SKM-1 treated with dmso at 0.1 percent for 144 hours (cell line): ENCODE results near the gene DDX11.
"Not testable (repeated sequence)": the region's sequence is repeated elsewhere in the genome, so short reads cannot be mapped to it uniquely, and the experiment has no call there.

ENCODE experiments used
- DNase-seq: peaks from one replicate; lab custom pipeline; 2025; ENCODE audit not compliant: unreplicated experiment; lab: John Stamatoyannopoulos, UW

Gene DDX11

DNA sequence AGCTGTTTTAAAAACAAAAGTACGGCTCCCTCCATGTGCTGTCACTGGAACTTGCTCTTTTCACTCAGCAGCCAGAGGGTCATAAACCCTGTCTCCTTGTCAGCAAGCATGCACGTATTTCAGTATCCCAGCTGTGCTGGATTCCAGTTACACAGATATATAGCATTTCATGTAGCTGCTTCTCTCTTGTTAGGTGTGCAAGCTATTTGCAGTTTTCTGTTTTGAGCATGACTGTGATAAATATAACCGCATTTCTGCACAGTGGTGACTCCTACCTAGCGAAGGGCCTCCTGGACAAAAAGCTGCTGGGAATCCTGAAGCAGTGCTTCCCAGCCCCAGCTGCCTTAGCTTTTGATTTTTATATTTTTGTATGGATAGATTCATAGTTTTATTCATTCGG is 24.7 kb downstream of the DDX11 start:
- not testable (repeated sequence) for DNase-seq

DNA sequence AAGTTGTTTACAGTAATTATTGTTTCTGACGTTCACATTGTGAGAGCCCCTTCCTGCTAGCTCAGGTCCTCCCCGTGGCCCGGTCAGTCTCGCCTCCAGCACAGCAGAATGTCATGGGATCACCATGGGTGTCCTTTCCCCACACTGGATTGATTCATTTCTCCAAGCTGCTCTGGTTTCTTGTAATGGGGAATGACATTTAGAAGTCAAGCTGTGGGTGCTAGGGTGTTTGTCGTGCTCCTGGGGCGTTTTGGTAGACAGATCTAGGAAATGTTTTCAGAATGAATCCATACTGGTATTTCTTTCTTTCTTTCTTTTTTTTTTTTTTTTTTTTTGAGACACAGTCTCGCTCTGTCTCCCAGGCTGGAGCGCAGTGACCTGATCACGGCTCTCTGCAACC is 25.1 kb downstream of the DDX11 start:
- DNase-seq, result not testable (repeated sequence)

GRCh38 chr12:31099434-31099833 is 25.8 kb downstream of the DDX11 start:
- not testable (repeated sequence) for DNase-seq

DNA sequence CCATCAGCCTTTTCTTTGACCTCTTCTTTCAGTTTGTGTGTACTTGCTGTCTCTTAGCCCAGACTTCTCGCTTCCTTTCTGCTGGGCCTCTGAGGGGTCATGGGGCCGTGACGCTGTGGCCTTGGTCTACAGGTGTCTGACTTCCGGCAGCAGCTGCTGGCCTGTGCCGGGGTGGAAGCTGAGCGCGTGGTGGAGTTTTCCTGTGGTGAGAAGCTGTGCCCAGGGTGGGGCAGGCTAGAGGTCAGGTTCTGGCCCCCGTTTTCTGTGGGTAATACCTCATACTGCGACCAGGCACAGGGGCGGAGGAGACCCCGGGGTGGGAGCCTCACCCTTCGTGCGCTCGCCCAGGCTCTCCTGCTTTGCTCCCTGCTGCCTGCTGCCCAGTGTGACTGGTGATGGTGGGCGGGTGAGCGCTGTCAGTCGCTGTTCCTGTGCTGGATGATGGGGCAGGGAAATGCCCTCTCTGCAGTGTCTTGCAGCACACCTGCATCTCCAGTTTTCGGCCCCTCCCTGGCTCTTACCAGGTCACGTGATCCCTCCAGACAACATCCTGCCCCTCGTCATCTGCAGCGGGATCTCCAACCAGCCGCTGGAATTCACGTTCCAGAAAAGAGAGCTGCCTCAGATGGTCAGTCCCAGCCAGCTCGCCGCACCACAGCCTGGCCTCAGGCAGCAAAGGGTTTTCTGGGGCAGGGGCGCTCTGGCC is 27.0 kb downstream of the DDX11 start:
- not testable (repeated sequence) for DNase-seq

GRCh38 chr12:31102125-31102524 is 28.5 kb downstream of the DDX11 start:
- not testable (repeated sequence) for DNase-seq

- DNase-seq, result not testable (repeated sequence)
Measured at GRCh38 chr12:31102596-31102995, 28.9 kb downstream of the DDX11 start.

- not testable (repeated sequence) for DNase-seq
Measured at GRCh38 chr12:31103561-31103975, 29.9 kb downstream of the DDX11 start.

- DNase-seq, result not testable (repeated sequence)
Measured at GRCh38 chr12:31104220-31104619, 30.6 kb downstream of the DDX11 start.

- DNase-seq, result not testable (repeated sequence)
Measured at GRCh38 chr12:31104773-31105172, 31.1 kb downstream of the DDX11 start.

- DNase-seq, result no peak
Measured at GRCh38 chr12:31105668-31106067, 32.0 kb downstream of the DDX11 start.

DNA sequence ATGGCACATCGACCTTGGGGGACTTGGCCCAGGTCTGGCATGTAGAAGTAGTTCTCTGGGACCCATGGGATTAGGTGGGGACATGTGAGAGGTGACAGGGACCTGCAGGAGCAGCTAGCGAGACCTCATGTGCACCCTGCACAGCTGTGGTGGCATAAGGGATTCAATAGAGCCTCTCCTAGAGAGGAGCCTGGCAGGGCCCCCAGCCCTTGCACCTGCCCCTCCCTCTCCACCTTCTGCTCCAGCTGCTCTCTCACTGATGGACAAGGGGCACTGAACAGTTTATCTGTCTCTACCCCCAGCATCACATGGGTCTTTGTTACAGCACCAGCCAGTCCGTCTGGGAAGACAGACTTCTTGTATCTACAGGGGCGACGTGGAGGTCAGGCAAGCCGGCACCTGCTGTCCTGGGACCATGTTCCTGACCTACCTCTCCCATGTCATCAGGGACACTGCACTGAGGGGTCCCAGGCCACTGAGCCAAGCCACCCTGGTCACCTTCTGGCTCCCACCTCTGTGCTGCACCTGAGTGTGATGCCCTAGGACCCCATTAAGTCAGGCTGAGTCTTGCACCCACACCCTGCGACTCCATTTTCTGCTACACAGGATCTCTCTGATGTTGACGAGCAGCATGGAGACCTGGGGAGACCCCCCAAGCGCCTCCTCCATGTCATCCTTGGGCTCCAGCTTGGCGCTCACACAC is 32.6 kb downstream of the DDX11 start:
- DNase-seq, result no peak

DNA sequence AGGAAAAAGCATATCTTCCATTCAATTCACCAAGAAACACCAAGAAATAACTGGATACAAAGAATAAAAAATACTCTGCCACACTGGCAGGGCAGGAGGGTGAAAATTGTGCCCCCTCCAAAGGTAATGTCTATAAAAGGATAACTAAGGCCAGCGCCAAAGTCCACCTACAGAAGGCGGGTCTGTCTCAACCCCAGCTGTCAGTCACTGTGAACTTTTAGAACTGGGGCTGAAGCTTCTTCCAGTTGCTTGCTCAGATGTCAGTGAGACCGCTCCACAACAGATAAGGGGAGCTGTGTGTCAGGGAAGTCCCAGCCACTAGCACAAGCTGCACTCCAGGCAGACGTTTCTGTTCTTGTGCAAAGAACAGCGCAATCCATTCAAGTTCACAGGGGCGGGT is 36.1 kb downstream of the DDX11 start:
- not testable (repeated sequence) for DNase-seq

GRCh38 chr12:31110263-31110662 is 36.6 kb downstream of the DDX11 start:
- DNase-seq, result not testable (repeated sequence)

- not testable (repeated sequence) for DNase-seq
Measured at GRCh38 chr12:31115092-31115601, 41.5 kb downstream of the DDX11 start.

DNA sequence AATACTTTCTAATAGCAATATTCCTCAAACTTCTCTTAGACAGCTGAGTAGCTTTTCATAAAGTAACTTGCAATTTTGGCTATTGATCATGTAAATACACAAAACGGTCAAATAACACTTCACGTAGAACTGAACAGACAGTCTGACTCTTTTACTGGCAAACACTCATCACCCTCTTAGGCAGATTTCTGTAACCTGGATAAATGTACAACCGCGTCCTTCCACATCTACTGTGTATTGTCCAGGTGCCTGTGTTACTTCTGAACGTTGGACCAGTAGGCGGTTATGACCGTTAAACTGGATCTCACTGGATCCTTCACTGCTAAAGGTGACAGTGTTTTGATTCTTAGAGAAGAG is 43.2 kb downstream of the DDX11 start:
- not testable (repeated sequence) for DNase-seq

DNA sequence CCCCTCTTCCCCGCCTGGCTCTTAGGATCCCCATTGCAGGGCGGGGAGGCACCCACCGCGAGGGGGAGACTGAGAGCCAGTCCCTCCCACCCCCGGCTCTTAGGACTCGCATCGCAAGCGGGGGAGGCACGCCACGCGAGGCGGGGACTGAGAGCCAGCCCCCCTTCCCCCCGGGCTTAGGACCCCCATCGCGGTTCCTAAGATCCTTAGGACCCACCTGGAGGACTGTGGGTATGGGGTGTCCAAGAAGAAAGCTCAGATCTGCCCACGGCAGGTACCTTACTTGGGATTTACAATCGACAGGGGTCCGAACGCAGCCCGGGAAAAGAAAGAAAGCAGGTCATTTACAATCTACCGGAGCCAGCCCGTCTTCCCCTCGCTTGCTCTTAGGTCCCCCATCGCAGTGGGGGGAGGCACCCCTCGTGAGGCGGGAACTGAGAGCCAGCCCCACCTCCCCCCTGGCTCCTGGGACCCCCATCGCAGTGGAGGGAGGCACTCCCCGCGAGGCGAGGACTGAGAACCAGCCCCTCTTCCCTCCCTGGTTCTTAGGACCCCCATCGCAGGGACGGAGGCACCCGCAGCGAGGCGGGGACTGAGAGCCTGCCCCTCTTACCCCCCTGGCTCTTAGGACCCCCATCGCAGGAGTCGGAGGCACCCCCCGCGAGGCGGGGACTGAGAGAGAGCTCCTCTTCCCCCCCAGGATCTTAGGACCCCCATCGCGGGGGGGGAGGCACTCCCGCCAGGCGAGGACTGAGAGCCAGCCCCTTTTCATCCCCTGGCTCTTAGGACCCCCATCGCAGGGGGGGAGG is 43.7 kb downstream of the DDX11 start:
- no peak for DNase-seq

DNA sequence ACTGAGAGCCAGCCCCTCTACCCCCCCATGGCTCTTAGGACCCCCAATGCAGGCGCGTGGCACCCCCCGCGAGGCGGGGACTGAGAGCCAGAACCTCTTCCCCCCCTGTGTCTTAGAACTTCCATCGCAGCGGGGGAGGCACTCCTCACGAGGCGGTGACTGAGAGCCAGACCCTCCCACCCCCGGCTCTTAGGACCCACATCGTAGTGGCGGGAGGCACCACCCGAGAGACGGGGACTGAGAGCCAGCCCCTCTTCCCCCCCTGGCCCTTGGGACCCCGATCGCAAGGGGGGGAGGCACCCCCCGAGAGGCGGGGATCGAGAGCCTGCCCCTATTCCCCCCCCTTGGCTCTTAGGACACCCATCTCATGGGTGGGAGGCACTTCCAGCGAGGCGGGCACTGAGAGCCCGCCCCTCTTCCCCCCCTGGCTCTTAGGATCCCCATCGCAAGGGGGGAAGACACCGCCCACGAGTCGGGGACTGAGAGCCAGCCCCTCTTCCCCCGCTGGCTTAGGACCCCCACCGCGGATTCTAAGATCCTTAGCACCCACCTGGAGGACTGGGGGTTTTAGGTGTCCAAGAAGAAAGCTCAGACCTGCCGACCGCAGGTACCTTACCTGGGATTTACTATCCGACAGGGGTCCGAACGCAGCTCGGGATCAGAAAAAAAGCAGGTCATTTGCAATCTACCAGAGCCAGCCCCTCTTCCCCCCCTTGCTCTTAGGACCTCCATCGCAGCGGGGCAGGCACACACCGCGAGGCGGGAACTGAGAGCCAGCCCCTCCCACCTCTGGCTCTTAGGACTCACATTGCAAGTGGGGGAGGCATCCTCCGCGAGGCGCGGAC is 44.9 kb downstream of the DDX11 start:
- no peak for DNase-seq

- DNase-seq, result no peak
Measured at GRCh38 chr12:31119192-31119802, 45.6 kb downstream of the DDX11 start.

DNA sequence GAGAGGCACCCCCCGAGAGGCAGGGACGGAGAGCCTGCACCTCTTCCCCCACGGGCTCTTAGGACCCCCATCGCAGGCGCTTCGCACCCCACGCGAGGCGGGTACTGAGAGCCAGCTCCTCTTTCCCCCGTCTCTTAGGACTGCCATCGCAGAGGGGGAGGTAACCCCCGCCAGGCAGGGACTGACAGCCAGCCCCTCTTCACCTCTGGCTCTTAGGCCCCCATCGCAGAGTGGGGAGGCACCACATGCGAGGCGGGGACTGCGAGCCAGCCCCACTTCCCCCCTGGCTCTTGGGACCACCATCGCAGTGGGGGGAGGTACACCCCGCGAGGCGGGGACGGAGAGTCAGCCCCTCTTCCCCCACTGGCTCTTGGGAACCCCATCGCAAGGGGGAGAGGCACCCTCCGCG is 46.1 kb downstream of the DDX11 start:
- DNase-seq, result no peak

DNA sequence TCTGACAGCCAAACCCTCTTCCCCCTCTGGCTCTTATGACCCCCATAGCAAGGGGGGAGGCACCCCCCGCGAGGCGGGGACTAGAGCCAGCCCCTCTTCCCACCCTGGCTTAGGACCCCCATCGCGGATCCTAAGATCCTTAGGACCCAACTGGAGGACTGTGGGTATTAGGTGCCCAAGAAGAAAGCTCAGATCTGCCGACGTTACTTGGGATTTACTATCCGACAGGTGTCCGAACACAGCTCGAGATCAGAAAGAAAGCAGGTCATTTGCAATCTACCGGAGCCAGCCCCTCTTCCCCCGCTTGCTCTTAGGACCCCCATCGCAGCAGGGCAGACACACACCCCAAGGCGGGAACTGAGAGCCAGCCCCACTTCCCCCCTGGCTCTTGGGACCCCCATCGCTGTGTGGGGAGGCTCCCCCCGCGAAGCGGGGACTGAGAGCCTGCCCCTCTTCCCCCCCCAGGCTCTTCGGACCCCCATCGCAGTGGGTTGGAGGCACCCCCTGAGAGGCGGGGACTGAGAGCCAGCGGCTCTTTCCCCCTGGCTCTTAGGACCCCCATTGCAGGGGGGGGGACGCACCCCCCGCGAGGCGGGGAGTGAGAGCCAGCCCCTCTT is 46.8 kb downstream of the DDX11 start:
- DNase-seq, result no peak
